Kidney (tissue), 14 donors: ENCODE results near the gene ZDHHC1. TPM values are rescaled to one million over a fixed set of nuclear protein-coding genes. Genes with fewer than 3 reads are reported as not detected.
"Not testable (repeated sequence)": the region's sequence is repeated elsewhere in the genome, so short reads cannot be mapped to it uniquely, and the experiment has no call there.

ENCODE experiments used
- DNase-seq, 5 donors: peaks; one replicate each; pipeline ENCODE4 v3.0.0-alpha.2; 2013 to 2020
- FAIRE-seq: peaks from 2 replicates; lab custom pipeline; 2012; peaks lifted over from hg19 to GRCh38; lab: Jason Lieb, UNC
- H3K27ac ChIP-seq, 2 donors: one replicate each; pipeline ENCODE4 v1.7.0; 2013; ENCODE audit warnings: low read depth in 2 of 2, low read length in 2 of 2, inconsistent platforms in 1 of 2
- H3K27me3 ChIP-seq: one replicate; pipeline ENCODE4 v1.7.1; 2013; ENCODE audit warnings: low read length, inconsistent platforms; ENCODE audit not compliant: control insufficient read depth, insufficient read depth
- H3K36me3 ChIP-seq, 3 donors: one replicate each; pipeline versions ENCODE4 v1.7.0 to v1.7.1; 2013; ENCODE audit warnings: low read length in 3 of 3, control low read depth in 1 of 3, inconsistent platforms in 1 of 3; ENCODE audit not compliant: insufficient read depth in 3 of 3, control insufficient read depth in 2 of 3
- H3K4me1 ChIP-seq, 3 donors: one replicate each; pipeline versions ENCODE4 v1.7.0 to v1.7.1; 2013; ENCODE audit warnings: low read length in 3 of 3, inconsistent platforms in 1 of 3, low read depth in 1 of 3; ENCODE audit not compliant: control insufficient read depth in 2 of 3, insufficient read depth in 2 of 3
- H3K4me3 ChIP-seq, 3 donors: one replicate each; pipeline versions ENCODE4 v1.7.0 to v1.8.1; 2013; ENCODE audit warnings: low read length in 3 of 3, control low read depth in 1 of 3, inconsistent platforms in 1 of 3
- H3K9ac ChIP-seq, 3 donors: one replicate each; pipeline versions ENCODE4 v1.7.0 to v1.7.1; 2013; ENCODE audit warnings: low read length in 3 of 3, control low read depth in 1 of 3, inconsistent platforms in 1 of 3
- H3K9me3 ChIP-seq, 3 donors: one replicate each; pipeline versions ENCODE4 v1.7.0 to v1.7.1; 2013; ENCODE audit warnings: low read length in 3 of 3, control low read depth in 1 of 3, inconsistent platforms in 1 of 3; ENCODE audit not compliant: control insufficient read depth in 2 of 3, insufficient read depth in 1 of 3
- CTCF ChIP-seq: IDR thresholded peaks from 3 replicates; pipeline ENCODE4 v1.5.1; 2012; ENCODE audit warnings: mild to moderate bottlenecking, moderate library complexity, borderline replicate concordance; ENCODE audit not compliant: insufficient read depth; ENCODE audit errors: extremely low read depth
- intact Hi-C: fragments of 100-400 bp; cut with DNase I; formaldehyde crosslinking; loops from one replicate; pipeline ENCODE4 v1.11.1; 2022
- polyA plus RNA-seq: library from polyadenylated mRNA; stranded (reverse); fragments of 350-450 nt; fragmentation: Illumina TruSeq; extraction: RNeasy Lipid Tissue Mini Kit (QIAGEN cat#74804); gene quantifications from one replicate; pipeline ENCODE4 v1.2.3, GENCODE V29; 2014; ENCODE audit warnings: low read depth, low replicate concordance; ENCODE audit not compliant: insufficient read depth
- total RNA-seq: library from RNA; stranded (reverse); fragmentation: NEBNext Ultra II Directional; extraction: Animal tissue kit (Norgen Biotek cat#: 25700); gene quantifications from one replicate; pipeline ENCODE4 v1.2.1, GENCODE V29; 2021
- donor health status: control.
- donor health status: control.
- donor health status: control.
- donor health status: control.
- donor health status: control.
- donor health status: DM: yes; HTN: yes; CAD: no.
- donor health status: Normal renal cell carcinoma (clear cell type).

The ZDHHC1 gene
- total and polyA plus RNA-seq, 2 donors from 2014 or later, result 14.6 to 23.6 TPM

GRCh38 chr16:67372664-67373063 lies 43.6 kb downstream of the ZDHHC1 start:
- no peak for FAIRE-seq
- peak in 1 of 5 donors; percentile 50 for DNase-seq
- no peaks in the 10 kb centered on the region for H3K9me3 ChIP-seq
- H3K27me3 ChIP-seq, result no peaks in the 10 kb centered on the region
- intact Hi-C loops, result no loop called here
- no peaks in the 10 kb centered on the region for H3K36me3 ChIP-seq
- peak; percentile 39 for TF ChIP-seq CTCF
- no peak overlapping the region for H3K9ac ChIP-seq
- no peak overlapping the region for H3K27ac ChIP-seq
- no peak overlapping the region for H3K4me3 ChIP-seq
- H3K4me1 ChIP-seq, result no peaks in the 10 kb centered on the region

GRCh38 chr16:67370661-67371060 lies 45.6 kb downstream of the ZDHHC1 start:
- Histone ChIP-seq H3K36me3 (no peaks in the 10 kb centered on the region), H3K27ac (no peak overlapping the region), H3K4me3 (no peak overlapping the region), H3K9ac (no peak overlapping the region), H3K9me3 (no peaks in the 10 kb centered on the region), H3K27me3 (no peaks in the 10 kb centered on the region), H3K4me1 (no peaks in the 10 kb centered on the region)
- intact Hi-C loops, result no loop called here
- FAIRE-seq, result no peak
- DNase-seq, result no peak
- no peak for TF ChIP-seq CTCF

GRCh38 chr16:67364600-67365235 lies 51.6 kb downstream of the ZDHHC1 start:
- FAIRE-seq, result no peak
- Histone ChIP-seq H3K36me3 (no peaks in the 10 kb centered on the region), H3K4me1 (peaks cover 0 to 3% (median 0%) of the 10 kb centered on the region in 3 donors), H3K9me3 (no peaks in the 10 kb centered on the region), H3K4me3 (no peak overlapping the region), H3K27me3 (no peaks in the 10 kb centered on the region), H3K27ac (no peak overlapping the region), H3K9ac (no peak overlapping the region)
- DNase-seq, result no peak
- intact Hi-C loops, result no loop called here
- no peak for TF ChIP-seq CTCF

GRCh38 chr16:67361038-67361437 lies 55.2 kb downstream of the ZDHHC1 start:
- Histone ChIP-seq H3K27ac (no peak overlapping the region), H3K9me3 (no peaks in the 10 kb centered on the region), H3K4me1 (peaks cover 0 to 3% (median 0%) of the 10 kb centered on the region in 3 donors), H3K36me3 (no peaks in the 10 kb centered on the region), H3K27me3 (no peaks in the 10 kb centered on the region), H3K4me3 (no peak overlapping the region), H3K9ac (no peak overlapping the region)
- DNase-seq (no peak), FAIRE-seq (no peak)
- TF ChIP-seq CTCF, result no peak
- intact Hi-C loops, result no loop called here

- H3K4me3 ChIP-seq, H3K4me1 ChIP-seq, H3K27me3 ChIP-seq, FAIRE-seq, H3K9me3 ChIP-seq, H3K36me3 ChIP-seq, H3K9ac ChIP-seq, DNase-seq, H3K27ac ChIP-seq, intact Hi-C loops: not testable (repeated sequence)
Observed at GRCh38 chr16:67359540-67360269, 56.6 kb downstream of the ZDHHC1 start.
